Activated CD4-positive, alpha-beta T cell treated with anti-CD3 and anti-CD28 coated beads, Interleukin-2, amount 50 U/mL, for 4 hours (primary cell): ENCODE data around the gene MYBL2.
"Not testable (repeated sequence)": the region's sequence is repeated elsewhere in the genome, so short reads cannot be mapped to it uniquely, and the experiment has no call there.

Source experiments
- DNase-seq, 2 experiments: peaks; one replicate each; pipeline ENCODE4 v3.0.0-alpha.2; 2020

The MYBL2 gene

GRCh38 chr20:43666376-43667328 is at the start of gene MYBL2:
Gene MYBL2, plus strand, starts transcription at chr20:43667114. Its CDS starts 170 bp downstream, at chr20:43667284.
- peak; percentile 48 to 49 for DNase-seq

- no peak for DNase-seq
Measured at GRCh38 chr20:43631598-43631997, 35.3 kb upstream of the MYBL2 start.

GRCh38 chr20:43636429-43636828 is 30.5 kb upstream of the MYBL2 start:
- no peak for DNase-seq

GRCh38 chr20:43642548-43642947 is 24.4 kb upstream of the MYBL2 start:
- no peak for DNase-seq

- DNase-seq = no peak
Measured at GRCh38 chr20:43650997-43651525, 15.9 kb upstream of the MYBL2 start.

GRCh38 chr20:43651650-43652184 is 15.2 kb upstream of the MYBL2 start:
- not testable (repeated sequence) for DNase-seq

GRCh38 chr20:43653966-43654365 is 12.9 kb upstream of the MYBL2 start:
- DNase-seq = no peak

- not testable (repeated sequence) for DNase-seq
Measured at GRCh38 chr20:43655176-43655575, 11.7 kb upstream of the MYBL2 start.

GRCh38 chr20:43655937-43656336 is 11.0 kb upstream of the MYBL2 start:
- DNase-seq = no peak

- peak; percentile 19 to 27 for DNase-seq
Measured at GRCh38 chr20:43658069-43658722, 8.7 kb upstream of the MYBL2 start.

GRCh38 chr20:43658723-43659419 is 8.0 kb upstream of the MYBL2 start:
- no peak for DNase-seq

GRCh38 chr20:43662943-43663655 is 3.8 kb upstream of the MYBL2 start:
- DNase-seq = no peak

GRCh38 chr20:43665466-43666176 is 1.3 kb upstream of the MYBL2 start:
- no peak for DNase-seq

GRCh38 chr20:43667341-43668132 is 623 bp downstream of the MYBL2 start:
- DNase-seq = no peak

GRCh38 chr20:43669332-43669731 is 2.4 kb downstream of the MYBL2 start:
- DNase-seq = no peak

GRCh38 chr20:43670423-43670822 is 3.5 kb downstream of the MYBL2 start:
- no peak for DNase-seq

GRCh38 chr20:43676368-43676767 is 9.5 kb downstream of the MYBL2 start:
- DNase-seq = no peak

GRCh38 chr20:43680981-43681380 is 14.1 kb downstream of the MYBL2 start:
- DNase-seq = no peak

GRCh38 chr20:43681468-43681942 is 14.6 kb downstream of the MYBL2 start:
- no peak for DNase-seq

- no peak for DNase-seq
Measured at GRCh38 chr20:43681991-43682410, 15.1 kb downstream of the MYBL2 start.
